ENCODE data around the gene CTNNA3.

- TF ChIP-seq POLR2A (IDR thresholded peaks at IDR 0.05): no peak
- TF ChIP-seq, protein P1, sequence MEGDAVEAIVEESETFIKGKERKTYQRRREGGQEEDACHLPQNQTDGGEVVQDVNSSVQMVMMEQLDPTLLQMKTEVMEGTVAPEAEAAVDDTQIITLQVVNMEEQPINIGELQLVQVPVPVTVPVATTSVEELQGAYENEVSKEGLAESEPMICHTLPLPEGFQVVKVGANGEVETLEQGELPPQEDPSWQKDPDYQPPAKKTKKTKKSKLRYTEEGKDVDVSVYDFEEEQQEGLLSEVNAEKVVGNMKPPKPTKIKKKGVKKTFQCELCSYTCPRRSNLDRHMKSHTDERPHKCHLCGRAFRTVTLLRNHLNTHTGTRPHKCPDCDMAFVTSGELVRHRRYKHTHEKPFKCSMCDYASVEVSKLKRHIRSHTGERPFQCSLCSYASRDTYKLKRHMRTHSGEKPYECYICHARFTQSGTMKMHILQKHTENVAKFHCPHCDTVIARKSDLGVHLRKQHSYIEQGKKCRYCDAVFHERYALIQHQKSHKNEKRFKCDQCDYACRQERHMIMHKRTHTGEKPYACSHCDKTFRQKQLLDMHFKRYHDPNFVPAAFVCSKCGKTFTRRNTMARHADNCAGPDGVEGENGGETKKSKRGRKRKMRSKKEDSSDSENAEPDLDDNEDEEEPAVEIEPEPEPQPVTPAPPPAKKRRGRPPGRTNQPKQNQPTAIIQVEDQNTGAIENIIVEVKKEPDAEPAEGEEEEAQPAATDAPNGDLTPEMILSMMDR (IDR thresholded peaks at IDR 0.05 in 4 of 5, conservative IDR thresholded peaks at IDR 0.05 in 1 of 5): no peak
Measured at GRCh38 chr10:66782776-66783175, 913.2 kb downstream of the CTNNA3 start.
